PC-3 (cell line): ENCODE results near the gene TBC1D8. TPM values are rescaled to one million over a fixed set of nuclear protein-coding genes. Genes with fewer than 3 reads are reported as not detected.

Experiments
- ATAC-seq: fragments of 200-7000 bp; cut with Tn5 transposase; 2 replicates; pipeline ENCODE4 v1.9.1; 2020; ENCODE audit warnings: mild to moderate bottlenecking, moderate library complexity
- BruUV-seq: library from RNA; stranded (reverse); fragments of 400-500 nt; replicated peaks from 2 replicates; lab custom pipeline; 2021; lab: Mats Ljungman, UMichigan
- CTCF ChIA-PET: fragments of 300-600 bp; sonication (Branson Sonifier 250); formaldehyde crosslinking; loops from one replicate; lab custom pipeline; 2022; ENCODE audit warnings: antibody characterized with exemption; lab: Charles Lee
- POLR2A ChIA-PET: fragments of 300-600 bp; sonication (Branson Sonifier 250); formaldehyde crosslinking; loops from one replicate; lab custom pipeline; 2022; ENCODE audit warnings: antibody characterized with exemption; ENCODE audit not compliant: unreplicated experiment; lab: Charles Lee
- DNase-seq: peaks from one replicate; pipeline ENCODE4 v3.0.0-alpha.2; 2015
- H2AFZ ChIP-seq: fragments of 300-600 bp; sonication (generic); 2 replicates; pipeline ENCODE4 v1.6.0; 2016; ENCODE audit warnings: antibody characterized with exemption, low read length
- H3F3A ChIP-seq: fragments of 300-600 bp; sonication (generic); one replicate; pipeline ENCODE4 v1.6.0; 2017; ENCODE audit warnings: antibody characterized with exemption, low read length, control low read depth, mild to moderate bottlenecking; ENCODE audit not compliant: unreplicated experiment
- H3K27ac ChIP-seq: fragments of 300-600 bp; sonication (generic); 2 replicates; pipeline ENCODE4 v1.5.1; 2016; ENCODE audit warnings: mild to moderate bottlenecking, low read length
- H3K27me3 ChIP-seq: fragments of 300-600 bp; sonication (generic); 2 replicates; pipeline ENCODE4 v1.6.1; 2016; ENCODE audit warnings: low read length, mixed read lengths
- H3K36me3 ChIP-seq: fragments of 300-600 bp; sonication (generic); 2 replicates; pipeline ENCODE4 v1.6.1; 2016; ENCODE audit warnings: low read depth, mixed run types, low read length, mixed read lengths
- H3K4me1 ChIP-seq: fragments of 300-600 bp; sonication (generic); 2 replicates; pipeline ENCODE4 v1.5.1; 2016; ENCODE audit warnings: low read length; ENCODE audit not compliant: insufficient read depth
- H3K4me2 ChIP-seq: fragments of 300-600 bp; sonication (generic); 2 replicates; pipeline ENCODE4 v1.6.0; 2016; ENCODE audit warnings: low read length
- H3K4me3 ChIP-seq: fragments of 300-600 bp; sonication (generic); 2 replicates; pipeline ENCODE4 v1.5.1; 2016; ENCODE audit warnings: mild to moderate bottlenecking, low read length, mixed read lengths
- H3K79me2 ChIP-seq: fragments of 300-600 bp; sonication (generic); 2 replicates; pipeline ENCODE4 v1.6.1; 2017; ENCODE audit warnings: low read length, mixed read lengths
- H3K9ac ChIP-seq: fragments of 300-600 bp; sonication (generic); 2 replicates; pipeline ENCODE4 v1.6.0; 2016; ENCODE audit warnings: mild to moderate bottlenecking, low read length
- H3K9me2 ChIP-seq: fragments of 300-600 bp; sonication (generic); replicated peaks from 2 replicates; pipeline ENCODE4 v1.6.1; 2016; ENCODE audit warnings: mixed run types, low read length, mixed read lengths
- H3K9me3 ChIP-seq: fragments of 300-600 bp; sonication (generic); 2 replicates; pipeline ENCODE4 v1.6.1; 2016; ENCODE audit warnings: low read length, mixed read lengths
- H4K20me1 ChIP-seq: fragments of 300-600 bp; sonication (generic); 2 replicates; pipeline ENCODE4 v1.6.1; 2016; ENCODE audit warnings: low read length, mixed read lengths
- CTCF ChIP-seq: fragments of 300-600 bp; sonication (generic); conservative IDR thresholded peaks from 2 replicates; pipeline ENCODE4 v1.5.1; 2017; ENCODE audit warnings: antibody characterized with exemption, low read depth, mild to moderate bottlenecking, low read length
- EZH2 ChIP-seq: fragments of 300-600 bp; sonication (generic); IDR thresholded peaks from one replicate; pipeline ENCODE4 v1.6.1; 2017; ENCODE audit warnings: antibody characterized with exemption, mild to moderate bottlenecking, low read length; ENCODE audit not compliant: unreplicated experiment
- EZH2phosphoT487 ChIP-seq: fragments of 300-600 bp; sonication (generic); IDR thresholded peaks from 2 replicates; pipeline ENCODE4 v1.6.1; 2018; ENCODE audit warnings: mild to moderate bottlenecking, antibody characterized with exemption, low read length, borderline replicate concordance
- intact Hi-C: fragments of 100-400 bp; cut with micrococcal nuclease; formaldehyde crosslinking; loops from 2 replicates; pipeline ENCODE4 v1.9.0; 2023
- total RNA-seq: library from RNA; depleted of rRNA; stranded (reverse); fragments of >200 nt; gene quantifications from 2 replicates; pipeline ENCODE4 v1.2.3, GENCODE V29; 2014

The TBC1D8 gene
- total RNA-seq, 1 experiment from 2014 or later: 39.7 TPM

DNA sequence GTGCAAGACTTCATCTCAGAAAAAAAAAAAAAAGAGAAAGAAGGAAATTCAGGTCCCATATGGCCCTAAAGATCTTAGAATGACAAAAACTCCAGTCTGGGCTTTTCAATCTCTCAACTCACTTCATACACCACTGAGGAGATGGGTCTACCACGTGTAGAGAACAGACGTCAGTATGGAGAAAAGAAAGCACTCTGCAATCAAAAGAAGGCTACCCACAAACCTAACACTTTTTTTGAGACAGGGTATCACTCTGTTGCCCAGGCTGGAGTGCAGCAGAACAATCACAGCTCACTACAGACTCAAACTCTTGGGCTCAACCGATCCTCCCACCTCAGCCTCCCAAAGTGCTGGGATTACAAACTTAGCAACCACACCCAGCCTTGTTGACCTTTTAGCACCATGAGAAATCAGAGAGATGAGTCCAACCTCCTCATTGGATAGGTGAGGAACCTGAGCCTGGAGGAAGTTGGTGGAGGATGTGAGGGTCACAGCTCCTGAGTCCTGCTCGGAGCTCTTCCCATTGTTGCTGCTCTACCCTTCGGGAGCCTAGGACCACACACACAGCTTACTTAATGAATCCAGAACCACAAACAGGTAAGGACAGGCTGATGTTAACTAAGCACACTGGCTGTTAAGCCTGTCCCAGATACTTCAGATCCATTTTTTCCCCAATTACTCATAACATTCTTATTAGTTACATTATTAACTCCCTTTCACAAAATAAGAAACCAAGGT lies 23.7 kb downstream of the TBC1D8 start:
- H3K27me3 ChIP-seq: no peaks in the 10 kb centered on the region
- peak overlapping the region; percentile 99 for H3K27ac ChIP-seq
- H3K9me3 ChIP-seq: no peaks in the 10 kb centered on the region
- peaks cover 4% of the 10 kb centered on the region; the same call in 1 of the 2 replicates for H4K20me1 ChIP-seq
- ATAC-seq (no peak), DNase-seq (peak; percentile 30)
- no peaks in the 10 kb centered on the region for H3K9me2 ChIP-seq
- no TSS peak for BruUV-seq
- peaks cover 9% of the 10 kb centered on the region for H3K36me3 ChIP-seq
- peaks cover 20% of the 10 kb centered on the region for H3F3A ChIP-seq
- no peak overlapping the region for H2AFZ ChIP-seq
- TF ChIP-seq CTCF (no peak), EZH2phosphoT487 (no peak), EZH2 (no peak)
- peaks cover 59% of the 10 kb centered on the region for H3K4me1 ChIP-seq
- CTCF ChIA-PET: no interaction called here
- no peak overlapping the region for H3K4me3 ChIP-seq
- peaks cover 90% of the 10 kb centered on the region for H3K79me2 ChIP-seq
- H3K4me2 ChIP-seq: no peak overlapping the region
- intact Hi-C loops: no loop called here
- no peak overlapping the region for H3K9ac ChIP-seq
- POLR2A ChIA-PET: no interaction called here

GRCh38 chr2:101125808-101126207 lies 25.4 kb downstream of the TBC1D8 start:
- Histone ChIP-seq H3K4me1 (peaks cover 67% of the 10 kb centered on the region), H3K9me3 (no peaks in the 10 kb centered on the region), H3F3A (peaks cover 20% of the 10 kb centered on the region), H3K4me3 (peak overlapping the region; percentile 35; the same call in 1 of the 2 replicates), H3K9ac (peak overlapping the region; percentile 86), H2AFZ (no peak overlapping the region), H3K27ac (peak overlapping the region; percentile 99), H3K36me3 (peaks cover 10% of the 10 kb centered on the region), H4K20me1 (no peaks in the 10 kb centered on the region), H3K79me2 (peaks cover 89% of the 10 kb centered on the region), H3K9me2 (no peaks in the 10 kb centered on the region), H3K4me2 (peak overlapping the region; percentile 74), H3K27me3 (no peaks in the 10 kb centered on the region)
- ATAC-seq (no peak; the same call in 1 of the 2 replicates), DNase-seq (no peak)
- intact Hi-C loops: loop anchor here (1.0 kb wide), 1 partner anchor 13 kb away; no protein-coding TSS in a partner anchor
- TF ChIP-seq EZH2phosphoT487 (no peak), CTCF (no peak), EZH2 (no peak)
- ChIA-PET POLR2A (interaction anchor here (0.5 to 0.6 kb wide), 2 partner anchors 19 to 89 kb away, joined by 3 to 6 read pairs; no protein-coding TSS in a partner anchor), CTCF (no interaction called here)
- BruUV-seq: no TSS peak
